HCT116 (cell line): Measurements from ENCODE around the gene INPP5B.

Source experiments
- EZH2 ChIP-seq: fragments of 200-600 bp; sonication (generic); IDR thresholded peaks from 2 replicates; pipeline ENCODE4 v1.6.1; 2017; ENCODE audit warnings: antibody characterized with exemption, mixed run types
- FOSL1 ChIP-seq: IDR thresholded peaks from 2 replicates; pipeline ENCODE4 v1.6.1; 2012; ENCODE audit warnings: low read depth
- JUND ChIP-seq: IDR thresholded peaks from 2 replicates; pipeline ENCODE4 v1.6.1; 2012
- POLR2AphosphoS5 ChIP-seq: IDR thresholded peaks from 2 replicates; pipeline ENCODE4 v1.6.1; 2011; ENCODE audit warnings: mild to moderate bottlenecking, low read depth, low read length, moderate library complexity
- SP1 ChIP-seq: IDR thresholded peaks from 2 replicates; pipeline ENCODE4 v1.6.1; 2012; ENCODE audit warnings: low read depth
- TF ChIP-seq, protein P1 (sequence below), 3 experiments: fragments of 200-600 bp in 1 of 3; sonication (generic) in 1 of 3; IDR thresholded peaks in 2 of 3; conservative IDR thresholded peaks in 1 of 3; 2 replicates each; pipeline ENCODE4 v1.5.1; 2012 to 2017; ENCODE audit warnings: low read depth in 2 of 3, low read length in 2 of 3, antibody characterized with exemption in 1 of 3, borderline replicate concordance in 1 of 3, control low read depth in 1 of 3, mild to moderate bottlenecking in 1 of 3, mixed read lengths in 1 of 3, mixed run types in 1 of 3, moderate library complexity in 1 of 3; ENCODE audit not compliant: insufficient read depth in 1 of 3

DNA sequence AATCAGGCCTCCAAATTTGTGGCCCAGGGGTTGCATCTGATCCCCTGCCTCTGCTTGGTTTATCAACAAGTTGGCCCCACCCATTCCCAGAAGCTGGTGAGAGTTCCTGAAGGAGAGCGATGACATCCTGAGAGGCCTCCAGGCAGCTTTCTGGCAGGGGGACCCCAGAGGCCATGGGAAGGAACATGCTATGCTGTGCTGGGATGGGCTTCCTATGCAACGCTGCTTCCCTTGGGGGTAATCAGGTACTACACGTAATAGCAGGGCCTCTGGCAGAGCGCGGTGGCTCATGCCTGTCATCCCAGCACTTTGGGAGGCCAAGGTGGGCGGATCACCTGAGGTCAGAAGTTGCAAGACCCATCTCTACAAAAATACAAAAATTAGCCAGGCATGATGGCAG, 79.1 kb downstream of the INPP5B start:
- TF ChIP-seq, protein P1, sequence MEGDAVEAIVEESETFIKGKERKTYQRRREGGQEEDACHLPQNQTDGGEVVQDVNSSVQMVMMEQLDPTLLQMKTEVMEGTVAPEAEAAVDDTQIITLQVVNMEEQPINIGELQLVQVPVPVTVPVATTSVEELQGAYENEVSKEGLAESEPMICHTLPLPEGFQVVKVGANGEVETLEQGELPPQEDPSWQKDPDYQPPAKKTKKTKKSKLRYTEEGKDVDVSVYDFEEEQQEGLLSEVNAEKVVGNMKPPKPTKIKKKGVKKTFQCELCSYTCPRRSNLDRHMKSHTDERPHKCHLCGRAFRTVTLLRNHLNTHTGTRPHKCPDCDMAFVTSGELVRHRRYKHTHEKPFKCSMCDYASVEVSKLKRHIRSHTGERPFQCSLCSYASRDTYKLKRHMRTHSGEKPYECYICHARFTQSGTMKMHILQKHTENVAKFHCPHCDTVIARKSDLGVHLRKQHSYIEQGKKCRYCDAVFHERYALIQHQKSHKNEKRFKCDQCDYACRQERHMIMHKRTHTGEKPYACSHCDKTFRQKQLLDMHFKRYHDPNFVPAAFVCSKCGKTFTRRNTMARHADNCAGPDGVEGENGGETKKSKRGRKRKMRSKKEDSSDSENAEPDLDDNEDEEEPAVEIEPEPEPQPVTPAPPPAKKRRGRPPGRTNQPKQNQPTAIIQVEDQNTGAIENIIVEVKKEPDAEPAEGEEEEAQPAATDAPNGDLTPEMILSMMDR (IDR thresholded peaks at IDR 0.05 in 2 of 3, conservative IDR thresholded peaks at IDR 0.05 in 1 of 3; ENCODE audit: borderline replicate concordance in 1 of 3, insufficient read depth in 1 of 3, low read depth in 2 of 3, low read length in 2 of 3), result peak in 1 of 3 experiments; percentile 7; a peak in 1 of 6 replicates
- no peak for TF ChIP-seq SP1
- no peak for TF ChIP-seq FOSL1
- no peak for TF ChIP-seq JUND
- no peak for TF ChIP-seq POLR2AphosphoS5
- TF ChIP-seq EZH2, result no peak
